Vagina (tissue), 2 donors: Measurements from ENCODE around the gene TRAF1. TPM values are rescaled to one million over a fixed set of nuclear protein-coding genes. Genes with fewer than 3 reads are reported as not detected.

Source experiments
- DNase-seq, 2 donors: peaks; one replicate each; pipeline ENCODE4 v3.0.0-alpha.2; 2017; ENCODE audit errors: extremely low spot score in 2 of 2
- H3K27ac ChIP-seq: fragments of 200-600 bp; sonication (generic); one replicate; pipeline ENCODE4 v1.5.1; 2019
- H3K27me3 ChIP-seq: fragments of 200-600 bp; sonication (generic); one replicate; pipeline ENCODE4 v1.5.1; 2019
- H3K36me3 ChIP-seq, 2 donors: fragments of 200-600 bp; sonication (generic); one replicate each; pipeline ENCODE4 v1.5.1; 2017 to 2019
- H3K4me1 ChIP-seq: fragments of 200-600 bp; sonication (generic); one replicate; pipeline ENCODE4 v1.5.1; 2019
- H3K4me3 ChIP-seq, 2 donors: fragments of 200-600 bp; sonication (generic); 1 replicate in 1 of 2; 2 replicates in 1 of 2; pipeline ENCODE4 v1.5.1; 2016 to 2019
- H3K9me3 ChIP-seq: fragments of 200-600 bp; sonication (generic); one replicate; pipeline ENCODE4 v1.5.1; 2019
- POLR2A ChIP-seq, 2 donors: fragments of 450-650 bp; IDR thresholded peaks; one replicate each; pipeline ENCODE4 v1.6.1; 2017; ENCODE audit warnings: antibody characterized with exemption in 2 of 2, mild to moderate bottlenecking in 2 of 2, moderate library complexity in 2 of 2
- POLR2AphosphoS5 ChIP-seq, 2 donors: sonication (generic); formaldehyde crosslinking; IDR thresholded peaks; one replicate each; pipeline ENCODE4 v1.9.0; 2017; ENCODE audit warnings: antibody characterized with exemption in 2 of 2, mild to moderate bottlenecking in 2 of 2, low read depth in 1 of 2; ENCODE audit not compliant: insufficient read depth in 1 of 2
- intact Hi-C: fragments of 100-400 bp; cut with DNase I; formaldehyde crosslinking; loops from one replicate; pipeline ENCODE4 v1.15.1; 2023
- total RNA-seq: library from RNA; depleted of rRNA; stranded (reverse); fragments of >200 nt; gene quantifications from one replicate; pipeline ENCODE4 v1.2.3, GENCODE V29; 2016
- TF ChIP-seq, protein P1 (sequence below), 3 experiments: fragments of 450-650 bp in 2 of 3; fragments of 200-600 bp in 1 of 3; sonication (generic) in 1 of 3; IDR thresholded peaks; one replicate each; pipeline ENCODE4 v1.5.1; 2017 to 2019; ENCODE audit warnings: antibody characterized with exemption in 3 of 3, mild to moderate bottlenecking in 2 of 3, moderate library complexity in 2 of 3

The TRAF1 gene
- total RNA-seq, 1 donor from 2014 or later = 6.9 TPM

- Histone ChIP-seq H3K36me3 (peaks cover 0 to 3% of the 10 kb centered on the region in 2 donors), H3K9me3 (no peaks in the 10 kb centered on the region), H3K4me3 (no peak overlapping the region), H3K27me3 (no peaks in the 10 kb centered on the region), H3K4me1 (peaks cover 29% of the 10 kb centered on the region), H3K27ac (no peak overlapping the region)
- intact Hi-C loops = no loop called here
- TF ChIP-seq, protein P1, sequence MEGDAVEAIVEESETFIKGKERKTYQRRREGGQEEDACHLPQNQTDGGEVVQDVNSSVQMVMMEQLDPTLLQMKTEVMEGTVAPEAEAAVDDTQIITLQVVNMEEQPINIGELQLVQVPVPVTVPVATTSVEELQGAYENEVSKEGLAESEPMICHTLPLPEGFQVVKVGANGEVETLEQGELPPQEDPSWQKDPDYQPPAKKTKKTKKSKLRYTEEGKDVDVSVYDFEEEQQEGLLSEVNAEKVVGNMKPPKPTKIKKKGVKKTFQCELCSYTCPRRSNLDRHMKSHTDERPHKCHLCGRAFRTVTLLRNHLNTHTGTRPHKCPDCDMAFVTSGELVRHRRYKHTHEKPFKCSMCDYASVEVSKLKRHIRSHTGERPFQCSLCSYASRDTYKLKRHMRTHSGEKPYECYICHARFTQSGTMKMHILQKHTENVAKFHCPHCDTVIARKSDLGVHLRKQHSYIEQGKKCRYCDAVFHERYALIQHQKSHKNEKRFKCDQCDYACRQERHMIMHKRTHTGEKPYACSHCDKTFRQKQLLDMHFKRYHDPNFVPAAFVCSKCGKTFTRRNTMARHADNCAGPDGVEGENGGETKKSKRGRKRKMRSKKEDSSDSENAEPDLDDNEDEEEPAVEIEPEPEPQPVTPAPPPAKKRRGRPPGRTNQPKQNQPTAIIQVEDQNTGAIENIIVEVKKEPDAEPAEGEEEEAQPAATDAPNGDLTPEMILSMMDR (IDR thresholded peaks at IDR 0.05) = no peak
- TF ChIP-seq POLR2A (IDR thresholded peaks at IDR 0.05) (no peak), POLR2AphosphoS5 (IDR thresholded peaks at IDR 0.05; ENCODE audit: insufficient read depth in 1 of 2, low read depth in 1 of 2) (no peak)
- no peak for DNase-seq
Observed at GRCh38 chr9:120872791-120873502, 53.6 kb downstream of the TRAF1 start.

DNA sequence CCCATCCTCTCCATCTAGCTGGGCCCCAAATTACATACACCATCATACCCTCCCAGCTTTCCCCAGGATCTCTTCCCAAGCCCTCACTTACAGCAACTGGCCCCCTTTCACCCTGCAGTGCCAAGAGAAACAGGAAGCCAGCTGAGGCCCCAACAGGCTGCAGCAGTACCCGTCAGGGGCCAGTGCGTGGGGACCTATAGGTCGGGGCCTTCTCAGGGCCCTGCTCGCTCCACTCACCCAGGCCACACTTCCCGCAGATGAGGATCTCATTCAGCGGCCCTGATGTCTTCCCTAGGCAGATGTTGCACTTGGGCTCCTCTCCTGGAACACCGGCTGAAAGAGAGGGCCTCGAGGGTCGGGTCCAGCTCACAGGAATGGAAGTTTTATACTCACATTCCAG, 56.4 kb downstream of the TRAF1 start:
- Histone ChIP-seq H3K27me3 (no peaks in the 10 kb centered on the region), H3K4me3 (no peak overlapping the region), H3K36me3 (peaks cover 0 to 8% of the 10 kb centered on the region in 2 donors), H3K9me3 (no peaks in the 10 kb centered on the region), H3K4me1 (peaks cover 15% of the 10 kb centered on the region), H3K27ac (peak overlapping the region; percentile 91)
- DNase-seq = no peak
- TF ChIP-seq POLR2A (IDR thresholded peaks at IDR 0.05) (no peak), POLR2AphosphoS5 (IDR thresholded peaks at IDR 0.05; ENCODE audit: insufficient read depth in 1 of 2, low read depth in 1 of 2) (no peak)
- TF ChIP-seq, protein P1 (IDR thresholded peaks at IDR 0.05) = no peak
- intact Hi-C loops = no loop called here

GRCh38 chr9:120869726-120870125, 56.9 kb downstream of the TRAF1 start:
- Histone ChIP-seq H3K4me1 (peaks cover 13% of the 10 kb centered on the region), H3K27me3 (no peaks in the 10 kb centered on the region), H3K9me3 (no peaks in the 10 kb centered on the region), H3K36me3 (peaks cover 0 to 8% of the 10 kb centered on the region in 2 donors), H3K4me3 (no peak overlapping the region), H3K27ac (peak overlapping the region; percentile 91)
- intact Hi-C loops = loop anchor here (5.0 to 10.0 kb wide), 2 partner anchors 68 to 205 kb away; partner anchors contain the start of gene CNTRL
- TF ChIP-seq, protein P1 (IDR thresholded peaks at IDR 0.05) = no peak
- no peak for TF ChIP-seq POLR2AphosphoS5 (IDR thresholded peaks at IDR 0.05; ENCODE audit: insufficient read depth in 1 of 2, low read depth in 1 of 2)
- no peak for TF ChIP-seq POLR2A (IDR thresholded peaks at IDR 0.05)
- no peak for DNase-seq

DNA sequence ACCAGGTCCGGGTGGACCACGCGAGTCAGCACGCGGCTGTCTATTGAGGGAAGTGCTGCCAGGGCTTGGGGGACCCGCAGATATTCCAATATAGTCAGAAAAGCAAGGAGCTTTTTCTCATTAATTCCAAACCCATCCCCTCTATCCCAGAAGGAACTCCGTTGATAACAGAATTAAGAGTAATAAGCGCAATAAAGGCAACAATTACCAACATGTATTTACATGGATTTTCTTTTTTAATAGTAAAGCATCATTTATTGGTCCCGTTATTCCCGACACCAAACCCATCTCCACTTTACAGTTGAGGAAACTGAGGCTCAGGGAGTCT, 57.3 kb downstream of the TRAF1 start:
- Histone ChIP-seq H3K9me3 (no peaks in the 10 kb centered on the region), H3K36me3 (peaks cover 0 to 9% of the 10 kb centered on the region in 2 donors), H3K4me1 (peaks cover 13% of the 10 kb centered on the region), H3K27me3 (no peaks in the 10 kb centered on the region), H3K4me3 (peak overlapping the region; percentile 40 to 53), H3K27ac (peak overlapping the region; percentile 91)
- peak in 1 of 2 donors; percentile 18 for TF ChIP-seq POLR2AphosphoS5 (IDR thresholded peaks at IDR 0.05; ENCODE audit: insufficient read depth in 1 of 2, low read depth in 1 of 2)
- TF ChIP-seq POLR2A (IDR thresholded peaks at IDR 0.05) = no peak
- DNase-seq = no peak
- intact Hi-C loops = loop anchor here (5.0 to 10.0 kb wide), 2 partner anchors 68 to 205 kb away; partner anchors contain the start of gene CNTRL

- no peaks in the 10 kb centered on the region for H3K27me3 ChIP-seq
- H3K27ac ChIP-seq = peak overlapping the region; percentile 91
- H3K9me3 ChIP-seq = no peaks in the 10 kb centered on the region
- peaks cover 0 to 12% of the 10 kb centered on the region in 2 donors for H3K36me3 ChIP-seq
- intact Hi-C loops = loop anchor here (5.0 to 10.0 kb wide), 2 partner anchors 68 to 206 kb away; partner anchors contain the start of gene CNTRL
- TF ChIP-seq POLR2AphosphoS5 (IDR thresholded peaks at IDR 0.05; ENCODE audit: insufficient read depth in 1 of 2, low read depth in 1 of 2) (peak; percentile 5 to 92), POLR2A (IDR thresholded peaks at IDR 0.05) (peak in 1 of 2 donors; percentile 75)
- TF ChIP-seq, protein P1 (IDR thresholded peaks at IDR 0.05) = peak; percentile 28 to 40 (median 32)
- H3K4me1 ChIP-seq = peaks cover 13% of the 10 kb centered on the region
- peak; percentile 97 to 99 for DNase-seq
- H3K4me3 ChIP-seq = peak overlapping the region; percentile 44 to 53
Observed at GRCh38 chr9:120868676-120869359, 57.8 kb downstream of the TRAF1 start.
